Ascending aorta (tissue), 2 donors: ENCODE data around the gene PNPO. TPM values are rescaled to one million over a fixed set of nuclear protein-coding genes. Genes with fewer than 3 reads are reported as not detected.

Experiments used
- DNase-seq, 2 donors: peaks; one replicate each; pipeline ENCODE4 v3.0.0-alpha.2; 2019; ENCODE audit warnings: low spot score in 2 of 2
- H3K27ac ChIP-seq, 2 donors: fragments of 200-600 bp; sonication (generic); one replicate each; pipeline ENCODE4 v1.5.1; 2016 to 2017; ENCODE audit warnings: mild to moderate bottlenecking in 1 of 2
- H3K27me3 ChIP-seq: fragments of 200-600 bp; sonication (generic); one replicate; pipeline ENCODE4 v1.5.1; 2017
- H3K36me3 ChIP-seq, 2 donors: fragments of 200-600 bp; sonication (generic); one replicate each; pipeline ENCODE4 v1.5.1; 2016
- H3K4me1 ChIP-seq, 2 donors: fragments of 200-600 bp; sonication (generic); one replicate each; pipeline ENCODE4 v1.5.1; 2016 to 2017; ENCODE audit warnings: mild to moderate bottlenecking in 1 of 2
- H3K4me3 ChIP-seq, 2 donors: fragments of 200-600 bp; sonication (generic); one replicate each; pipeline ENCODE4 v1.5.1; 2016 to 2017; ENCODE audit warnings: mild to moderate bottlenecking in 1 of 2
- H3K9me3 ChIP-seq, 2 donors: fragments of 200-600 bp; sonication (generic); one replicate each; pipeline ENCODE4 v1.5.1; 2016
- CTCF ChIP-seq, 3 experiments: fragments of 200-600 bp in 2 of 3; fragments of 450-650 bp in 1 of 3; sonication (generic) in 2 of 3; IDR thresholded peaks; one replicate each; pipeline ENCODE4 v1.5.1; 2016 to 2019; ENCODE audit warnings: antibody characterized with exemption in 3 of 3, mild to moderate bottlenecking in 1 of 3, moderate library complexity in 1 of 3
- intact Hi-C: fragments of 100-400 bp; cut with DNase I; formaldehyde crosslinking; loops from one replicate; pipeline ENCODE4 v1.15.1; 2023
- total RNA-seq: library from RNA; depleted of rRNA; stranded (reverse); fragments of >200 nt; gene quantifications from one replicate; pipeline ENCODE4 v1.1.0, GENCODE V29; 2016

The PNPO gene
- total RNA-seq, 1 donor from 2014 or later, result 36.7 TPM

- no peak overlapping the region for H3K27ac ChIP-seq
- DNase-seq, result no peak
- H3K9me3 ChIP-seq, result no peaks in the 10 kb centered on the region
- no peaks in the 10 kb centered on the region for H3K36me3 ChIP-seq
- peaks cover 6% of the 10 kb centered on the region for H3K27me3 ChIP-seq
- intact Hi-C loops, result no loop called here
- no peak for TF ChIP-seq CTCF (IDR thresholded peaks at IDR 0.05)
- H3K4me3 ChIP-seq, result no peak overlapping the region
- peaks cover 0 to 5% of the 10 kb centered on the region in 2 donors for H3K4me1 ChIP-seq
Observed at GRCh38 chr17:47997586-47997985, 56.2 kb downstream of the PNPO start.

GRCh38 chr17:47998044-47998443 lies 56.7 kb downstream of the PNPO start:
- intact Hi-C loops, result no loop called here
- no peak for TF ChIP-seq CTCF (IDR thresholded peaks at IDR 0.05)
- Histone ChIP-seq H3K36me3 (no peaks in the 10 kb centered on the region), H3K27me3 (peaks cover 6% of the 10 kb centered on the region), H3K4me1 (peaks cover 0 to 5% of the 10 kb centered on the region in 2 donors), H3K9me3 (no peaks in the 10 kb centered on the region), H3K4me3 (no peak overlapping the region), H3K27ac (no peak overlapping the region)
- DNase-seq, result no peak

Other genes starting within 250 kb of the PNPO start
- 18.3 TPM for gene TBKBP1, start 247.4 kb upstream of the PNPO start, total RNA-seq
- not detected for gene TBX21, start 208.3 kb upstream of the PNPO start, total RNA-seq
- gene OSBPL7, start 119.8 kb upstream of the PNPO start, total RNA-seq, result 28.8 TPM
- 13.7 TPM for gene MRPL10, start 110.0 kb upstream of the PNPO start, total RNA-seq
- gene LRRC46, start 109.9 kb upstream of the PNPO start, total RNA-seq, result not detected
- gene SCRN2, start 100.3 kb upstream of the PNPO start, total RNA-seq, result 126 TPM
- 0.11 TPM for gene SP6, start 90.4 kb upstream of the PNPO start, total RNA-seq
- gene SP2, start 45.3 kb upstream of the PNPO start, total RNA-seq, result 198 TPM
- not detected for gene PRR15L, start 16.3 kb downstream of the PNPO start, total RNA-seq
- gene CDK5RAP3, start 29.5 kb downstream of the PNPO start, total RNA-seq, result 52.3 TPM
- 155 TPM for gene COPZ2, start 96.2 kb downstream of the PNPO start, total RNA-seq
- 114 TPM for gene NFE2L1, start 106.8 kb downstream of the PNPO start, total RNA-seq
- gene CBX1, start 159.9 kb downstream of the PNPO start, total RNA-seq, result 20.2 TPM
- gene SNX11, start 166.2 kb downstream of the PNPO start, total RNA-seq, result 6.6 TPM